ENCODE measurements around the gene SERTAD4. TPM values are rescaled to one million over a fixed set of nuclear protein-coding genes. Genes with fewer than 3 reads are reported as not detected.

SERTAD4 gene
- total and polyA plus RNA-seq, 10 of the 15 experiments (the other 5 are each of a cell fraction or from before 2014, with no cell fraction given) = not detected

DNA sequence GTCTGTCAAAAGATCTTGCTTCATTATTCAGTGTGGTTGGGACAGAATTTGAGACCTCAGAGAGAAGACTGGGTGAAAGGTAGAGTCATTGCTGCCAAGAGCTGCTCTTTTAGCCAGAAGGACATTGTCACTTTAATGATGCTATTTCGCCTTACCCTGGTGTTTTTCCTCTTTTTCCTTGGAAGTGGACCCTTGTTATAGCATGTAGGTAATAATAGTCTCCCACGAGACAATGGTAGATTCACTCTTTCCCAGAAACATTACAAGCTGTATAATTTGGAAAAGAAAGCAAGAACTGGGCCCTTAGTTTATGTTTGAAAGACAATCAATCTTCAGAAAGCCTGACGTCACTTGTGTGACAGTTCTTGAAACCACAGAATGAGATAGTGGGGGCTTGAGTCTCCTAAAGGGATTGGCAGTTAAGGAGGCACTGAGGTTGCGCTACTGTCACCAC lies 3.8 kb downstream of the SERTAD4 start:
- Histone ChIP-seq H3K79me2 (ENCODE audit: control insufficient read depth, insufficient read depth, low read length) (no peaks in the 10 kb centered on the region), H3K27me3 (replicated peaks in 1 of 2; ENCODE audit: control insufficient read depth in 2 of 2, insufficient read depth in 2 of 2, low read length in 1 of 2) (peaks cover 5 to 8% of the 10 kb centered on the region in 2 experiments), H3K36me3 (ENCODE audit: control insufficient read depth in 2 of 2, insufficient read depth in 2 of 2, low read length in 1 of 2) (no peaks in the 10 kb centered on the region), H3K4me2 (ENCODE audit: control insufficient read depth, insufficient read depth) (no peak overlapping the region), H3K9ac (ENCODE audit: control insufficient read depth, insufficient read depth, low read length) (no peak overlapping the region), H2AFZ (ENCODE audit: control insufficient read depth, low read depth, low read length) (no peak overlapping the region), H4K20me1 (ENCODE audit: control insufficient read depth, insufficient read depth) (no peaks in the 10 kb centered on the region), H3K27ac (ENCODE audit: control insufficient read depth, insufficient read depth) (no peak overlapping the region), H3K9me3 (replicated peaks; ENCODE audit: control insufficient read depth, insufficient read depth, low read length) (no peaks in the 10 kb centered on the region), H3K4me1 (ENCODE audit: control insufficient read depth, insufficient read depth, low read length) (no peaks in the 10 kb centered on the region), H3K4me3 (no peak overlapping the region)
- peak; percentile 42 for ATAC-seq
- in situ Hi-C loops (cut with MboI) = no loop called here
- SMC1A ChIA-PET (ENCODE audit: uncharacterized antibody, unreplicated experiment) = no interaction called here
- intact Hi-C loops (cut with micrococcal nuclease; ENCODE audit: unreplicated experiment) = no loop called here
- RAD21 ChIA-PET (ENCODE audit: unreplicated experiment) = no interaction called here
- POLR2A ChIA-PET = no interaction called here
- DNase-seq (ENCODE audit: low read depth, low spot score) = no peak
- no peak for FAIRE-seq
- CTCF ChIA-PET = interaction anchor here (0.6 kb wide), 1 partner anchor 168 kb away, joined by 3 read pairs; no protein-coding TSS in a partner anchor
- BruUV-seq (replicated peaks) = no TSS peak
- WGBS (ENCODE audit: insufficient coverage, insufficient replicate concordance, low lambda C conversion rate, missing lambda C conversion rate) = 16% methylated on average over 4 of the region's 4 CpGs
- TF ChIP-seq CBFB (IDR thresholded peaks at IDR 0.05; ENCODE audit: low read depth) (no peak), POLR2AphosphoS5 (IDR thresholded peaks at IDR 0.05; ENCODE audit: low read length) (no peak), RUNX3 (IDR thresholded peaks at IDR 0.05; ENCODE audit: low read length) (no peak)
- TF ChIP-seq, protein P1, sequence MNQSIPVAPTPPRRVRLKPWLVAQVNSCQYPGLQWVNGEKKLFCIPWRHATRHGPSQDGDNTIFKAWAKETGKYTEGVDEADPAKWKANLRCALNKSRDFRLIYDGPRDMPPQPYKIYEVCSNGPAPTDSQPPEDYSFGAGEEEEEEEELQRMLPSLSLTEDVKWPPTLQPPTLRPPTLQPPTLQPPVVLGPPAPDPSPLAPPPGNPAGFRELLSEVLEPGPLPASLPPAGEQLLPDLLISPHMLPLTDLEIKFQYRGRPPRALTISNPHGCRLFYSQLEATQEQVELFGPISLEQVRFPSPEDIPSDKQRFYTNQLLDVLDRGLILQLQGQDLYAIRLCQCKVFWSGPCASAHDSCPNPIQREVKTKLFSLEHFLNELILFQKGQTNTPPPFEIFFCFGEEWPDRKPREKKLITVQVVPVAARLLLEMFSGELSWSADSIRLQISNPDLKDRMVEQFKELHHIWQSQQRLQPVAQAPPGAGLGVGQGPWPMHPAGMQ (IDR thresholded peaks at IDR 0.05; ENCODE audit: borderline replicate concordance) = no peak
- TF ChIP-seq, protein P2, sequence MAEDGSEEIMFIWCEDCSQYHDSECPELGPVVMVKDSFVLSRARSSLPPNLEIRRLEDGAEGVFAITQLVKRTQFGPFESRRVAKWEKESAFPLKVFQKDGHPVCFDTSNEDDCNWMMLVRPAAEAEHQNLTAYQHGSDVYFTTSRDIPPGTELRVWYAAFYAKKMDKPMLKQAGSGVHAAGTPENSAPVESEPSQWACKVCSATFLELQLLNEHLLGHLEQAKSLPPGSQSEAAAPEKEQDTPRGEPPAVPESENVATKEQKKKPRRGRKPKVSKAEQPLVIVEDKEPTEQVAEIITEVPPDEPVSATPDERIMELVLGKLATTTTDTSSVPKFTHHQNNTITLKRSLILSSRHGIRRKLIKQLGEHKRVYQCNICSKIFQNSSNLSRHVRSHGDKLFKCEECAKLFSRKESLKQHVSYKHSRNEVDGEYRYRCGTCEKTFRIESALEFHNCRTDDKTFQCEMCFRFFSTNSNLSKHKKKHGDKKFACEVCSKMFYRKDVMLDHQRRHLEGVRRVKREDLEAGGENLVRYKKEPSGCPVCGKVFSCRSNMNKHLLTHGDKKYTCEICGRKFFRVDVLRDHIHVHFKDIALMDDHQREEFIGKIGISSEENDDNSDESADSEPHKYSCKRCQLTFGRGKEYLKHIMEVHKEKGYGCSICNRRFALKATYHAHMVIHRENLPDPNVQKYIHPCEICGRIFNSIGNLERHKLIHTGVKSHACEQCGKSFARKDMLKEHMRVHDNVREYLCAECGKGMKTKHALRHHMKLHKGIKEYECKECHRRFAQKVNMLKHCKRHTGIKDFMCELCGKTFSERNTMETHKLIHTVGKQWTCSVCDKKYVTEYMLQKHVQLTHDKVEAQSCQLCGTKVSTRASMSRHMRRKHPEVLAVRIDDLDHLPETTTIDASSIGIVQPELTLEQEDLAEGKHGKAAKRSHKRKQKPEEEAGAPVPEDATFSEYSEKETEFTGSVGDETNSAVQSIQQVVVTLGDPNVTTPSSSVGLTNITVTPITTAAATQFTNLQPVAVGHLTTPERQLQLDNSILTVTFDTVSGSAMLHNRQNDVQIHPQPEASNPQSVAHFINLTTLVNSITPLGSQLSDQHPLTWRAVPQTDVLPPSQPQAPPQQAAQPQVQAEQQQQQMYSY (CRISPR knock-in tag; IDR thresholded peaks at IDR 0.05) = no peak
